ENCODE data around the gene GK. TPM values are rescaled to one million over a fixed set of nuclear protein-coding genes. Genes with fewer than 3 reads are reported as not detected.

Gene GK
- total and polyA plus RNA-seq, 11 donors: 3.3 to 17.1 (median 7.4) TPM

- Histone ChIP-seq H3K36me3 (no peaks in the 10 kb centered on the region), H3K27me3 (no peaks in the 10 kb centered on the region), H3K4me3 (peak overlapping the region in 1 of 12 donors; percentile 73), H3K4me1 (peaks cover 0 to 40% (median 0%) of the 10 kb centered on the region in 12 donors), H3K27ac (peak overlapping the region in 1 of 12 donors; percentile 78), H3K9me3 (no peaks in the 10 kb centered on the region)
- TF ChIP-seq CTCF (IDR thresholded peaks at IDR 0.05) (no peak), POLR2A (IDR thresholded peaks at IDR 0.05) (no peak)
- 69 to 78% (median 70%) methylated on average over 2 of the region's 2 CpGs for WGBS, 4 donors
- no peak for ATAC-seq
- intact Hi-C loops (cut with DNase I): no loop called here
- DNase-seq: no peak
Measured at GRCh38 chrX:30654989-30655607, 1.9 kb downstream of the GK start.

GRCh38 chrX:30655991-30656390 lies 2.8 kb downstream of the GK start:
- peaks cover 0 to 40% (median 0%) of the 10 kb centered on the region in 12 donors for H3K4me1 ChIP-seq
- H3K27me3 ChIP-seq: no peaks in the 10 kb centered on the region
- intact Hi-C loops (cut with DNase I): no loop called here
- ATAC-seq (no peak), DNase-seq (no peak)
- H3K27ac ChIP-seq: no peak overlapping the region
- peak overlapping the region in 1 of 12 donors; percentile 73 for H3K4me3 ChIP-seq
- no peaks in the 10 kb centered on the region for H3K36me3 ChIP-seq
- H3K9me3 ChIP-seq: no peaks in the 10 kb centered on the region
- 50 to 70% (median 56%) methylated on average over 3 of the region's 3 CpGs for WGBS, 4 donors
- no peak for TF ChIP-seq CTCF (IDR thresholded peaks at IDR 0.05)

GRCh38 chrX:30657196-30658161 lies 4.3 kb downstream of the GK start:
- Histone ChIP-seq H3K36me3 (no peaks in the 10 kb centered on the region), H3K27me3 (no peaks in the 10 kb centered on the region), H3K9me3 (no peaks in the 10 kb centered on the region), H3K27ac (peak overlapping the region in 1 of 12 donors; percentile 77), H3K4me1 (peaks cover 0 to 34% (median 0%) of the 10 kb centered on the region in 12 donors), H3K4me3 (no peak overlapping the region)
- TF ChIP-seq POLR2A (IDR thresholded peaks at IDR 0.05) (no peak), CTCF (IDR thresholded peaks at IDR 0.05) (no peak)
- ATAC-seq (no peak), DNase-seq (no peak)
- intact Hi-C loops (cut with DNase I): no loop called here
- 73 to 82% (median 78%) methylated on average over 5 of the region's 5 CpGs for WGBS, 4 donors

GRCh38 chrX:30659421-30659820 lies 6.2 kb downstream of the GK start:
- H3K4me3 ChIP-seq: no peak overlapping the region
- H3K27me3 ChIP-seq: no peaks in the 10 kb centered on the region
- H3K9me3 ChIP-seq: no peaks in the 10 kb centered on the region
- intact Hi-C loops (cut with DNase I): no loop called here
- WGBS, 4 donors: 75 to 96% (median 85%) methylated on average over 2 of the region's 2 CpGs
- H3K36me3 ChIP-seq: no peaks in the 10 kb centered on the region
- H3K4me1 ChIP-seq: peaks cover 0 to 27% (median 0%) of the 10 kb centered on the region in 12 donors
- ATAC-seq (no peak), DNase-seq (no peak)
- H3K27ac ChIP-seq: peak overlapping the region in 1 of 12 donors; percentile 77
- no peak for TF ChIP-seq CTCF (IDR thresholded peaks at IDR 0.05)
